Measurements from ENCODE around the gene BLOC1S5. TPM values are rescaled to one million over a fixed set of nuclear protein-coding genes. Genes with fewer than 3 reads are reported as not detected.

Gene BLOC1S5
- total RNA-seq, 1 donor from 2014 or later: 24.4 TPM

- Mint-ChIP-seq H3K27me3 (no peaks in the 10 kb centered on the region), H3K4me1 (ENCODE audit: low read depth) (peaks cover 38% of the 10 kb centered on the region), H3K9me3 (ENCODE audit: low read depth) (peaks cover 2% of the 10 kb centered on the region), H3K36me3 (ENCODE audit: insufficient read depth) (peaks cover 14% of the 10 kb centered on the region), H3K27ac (peak overlapping the region; percentile 84), H3K4me3 (ENCODE audit: low read depth) (no peak overlapping the region)
- DNase-seq (ENCODE audit: low spot score, unreplicated experiment): no peak
- TF ChIP-seq CTCF (IDR thresholded peaks at IDR 0.05; ENCODE audit: unreplicated experiment): no peak
Observed at GRCh38 chr6:8080362-8081151, 16.4 kb upstream of the BLOC1S5 start.

GRCh38 chr6:8079126-8079525 lies 14.9 kb upstream of the BLOC1S5 start:
- no peaks in the 10 kb centered on the region for H3K27me3 Mint-ChIP-seq
- DNase-seq (ENCODE audit: low spot score, unreplicated experiment): no peak
- peaks cover 42% of the 10 kb centered on the region for H3K4me1 Mint-ChIP-seq (ENCODE audit: low read depth)
- peaks cover 5% of the 10 kb centered on the region for H3K9me3 Mint-ChIP-seq (ENCODE audit: low read depth)
- H3K36me3 Mint-ChIP-seq (ENCODE audit: insufficient read depth): peaks cover 14% of the 10 kb centered on the region
- peak overlapping the region; percentile 74 for H3K27ac Mint-ChIP-seq
- TF ChIP-seq CTCF (IDR thresholded peaks at IDR 0.05; ENCODE audit: unreplicated experiment): no peak
- no peak overlapping the region for H3K4me3 Mint-ChIP-seq (ENCODE audit: low read depth)

- no peak for TF ChIP-seq CTCF (IDR thresholded peaks at IDR 0.05; ENCODE audit: unreplicated experiment)
- H3K36me3 Mint-ChIP-seq (ENCODE audit: insufficient read depth): peaks cover 9% of the 10 kb centered on the region
- H3K4me3 Mint-ChIP-seq (ENCODE audit: low read depth): no peak overlapping the region
- DNase-seq (ENCODE audit: low spot score, unreplicated experiment): no peak
- H3K27me3 Mint-ChIP-seq: no peaks in the 10 kb centered on the region
- peaks cover 5% of the 10 kb centered on the region for H3K9me3 Mint-ChIP-seq (ENCODE audit: low read depth)
- H3K27ac Mint-ChIP-seq: no peak overlapping the region
- peaks cover 39% of the 10 kb centered on the region for H3K4me1 Mint-ChIP-seq (ENCODE audit: low read depth)
Observed at GRCh38 chr6:8077991-8078390, 13.8 kb upstream of the BLOC1S5 start.

GRCh38 chr6:8075704-8076103 lies 11.5 kb upstream of the BLOC1S5 start:
- DNase-seq (ENCODE audit: low spot score, unreplicated experiment): no peak
- no peak overlapping the region for H3K27ac Mint-ChIP-seq
- no peak overlapping the region for H3K4me3 Mint-ChIP-seq (ENCODE audit: low read depth)
- H3K27me3 Mint-ChIP-seq: no peaks in the 10 kb centered on the region
- H3K4me1 Mint-ChIP-seq (ENCODE audit: low read depth): peaks cover 27% of the 10 kb centered on the region
- H3K36me3 Mint-ChIP-seq (ENCODE audit: insufficient read depth): peaks cover 9% of the 10 kb centered on the region
- H3K9me3 Mint-ChIP-seq (ENCODE audit: low read depth): peaks cover 5% of the 10 kb centered on the region
- no peak for TF ChIP-seq CTCF (IDR thresholded peaks at IDR 0.05; ENCODE audit: unreplicated experiment)

GRCh38 chr6:8075185-8075584 lies 11.0 kb upstream of the BLOC1S5 start:
- peaks cover 22% of the 10 kb centered on the region for H3K4me1 Mint-ChIP-seq (ENCODE audit: low read depth)
- TF ChIP-seq CTCF (IDR thresholded peaks at IDR 0.05; ENCODE audit: unreplicated experiment): no peak
- DNase-seq (ENCODE audit: low spot score, unreplicated experiment): no peak
- no peak overlapping the region for H3K27ac Mint-ChIP-seq
- no peak overlapping the region for H3K4me3 Mint-ChIP-seq (ENCODE audit: low read depth)
- H3K9me3 Mint-ChIP-seq (ENCODE audit: low read depth): peaks cover 5% of the 10 kb centered on the region
- H3K36me3 Mint-ChIP-seq (ENCODE audit: insufficient read depth): peaks cover 9% of the 10 kb centered on the region
- H3K27me3 Mint-ChIP-seq: no peaks in the 10 kb centered on the region

Measured in progenitor cell of endocrine pancreas (in vitro differentiated cells).